HEK293 (cell line): Measurements from ENCODE around the gene SPTBN5.

Source experiments
- CTCF ChIA-PET: fragments of 350-600 bp; formaldehyde crosslinking; extraction: SDS; loops from one replicate; lab custom pipeline; 2021; ENCODE audit warnings: antibody characterized with exemption; lab: Yijun Ruan, JAX
- POLR2A ChIA-PET: fragments of 300-600 bp; formaldehyde crosslinking; extraction: SDS; loops from one replicate; lab custom pipeline; 2020; ENCODE audit warnings: antibody characterized with exemption, inconsistent platforms; lab: Yijun Ruan, JAX
- H3K27ac ChIP-seq: fragments of 200-500 bp; sonication (Bioruptor generic); 2 replicates; pipeline ENCODE4 v1.5.1; 2014; ENCODE audit warnings: low read depth, low read length, control low read depth, inconsistent platforms; ENCODE audit errors: extremely low read depth
- H3K36me3 ChIP-seq, 2 experiments: fragments of 200-500 bp in 1 of 2; sonication (Bioruptor generic) in 1 of 2; 1 replicate in 1 of 2; 2 replicates in 1 of 2; pipeline ENCODE4 v1.5.1; 2014 to 2017; ENCODE audit warnings: inconsistent platforms in 2 of 2, low read length in 2 of 2; ENCODE audit not compliant: control insufficient read depth in 2 of 2, insufficient read depth in 1 of 2
- H3K4me1 ChIP-seq: fragments of 200-500 bp; sonication (Bioruptor generic); 2 replicates; pipeline ENCODE4 v1.5.1; 2014; ENCODE audit warnings: mild to moderate bottlenecking, low read length, inconsistent platforms; ENCODE audit not compliant: control insufficient read depth, insufficient read depth
- H3K4me3 ChIP-seq: 2 replicates; pipeline ENCODE4 v1.5.1; 2011; ENCODE audit warnings: low read depth, mild to moderate bottlenecking, control low read depth, low read length, moderate library complexity
- H3K9me3 ChIP-seq: fragments of 200-500 bp; sonication (Bioruptor generic); 2 replicates; pipeline ENCODE4 v1.5.1; 2014; ENCODE audit warnings: low read depth, low read length, inconsistent platforms; ENCODE audit not compliant: control insufficient read depth, insufficient read depth
- EGR2 ChIP-seq: fragments of 450-650 bp; formaldehyde crosslinking; IDR thresholded peaks from 2 replicates; pipeline ENCODE4 v1.5.1; 2016; ENCODE audit warnings: low read depth, missing biosample characterization, missing genetic modification characterization
- GLI4 ChIP-seq: fragments of 450-650 bp; formaldehyde crosslinking; IDR thresholded peaks from 2 replicates; pipeline ENCODE4 v1.5.1; 2016; ENCODE audit warnings: missing biosample characterization, missing genetic modification characterization
- KLF1 ChIP-seq: fragments of 450-650 bp; formaldehyde crosslinking; IDR thresholded peaks from 2 replicates; pipeline ENCODE4 v1.5.1; 2016; ENCODE audit warnings: missing biosample characterization, missing genetic modification characterization
- KLF9 ChIP-seq: fragments of 450-650 bp; formaldehyde crosslinking; IDR thresholded peaks from 2 replicates; pipeline ENCODE4 v1.5.1; 2016; ENCODE audit warnings: missing biosample characterization, missing genetic modification characterization, low read depth
- ZNF10 ChIP-seq: fragments of 450-650 bp; formaldehyde crosslinking; IDR thresholded peaks from 2 replicates; pipeline ENCODE4 v1.5.1; 2017; ENCODE audit warnings: missing biosample characterization, missing genetic modification characterization
- ZNF335 ChIP-seq: fragments of 450-650 bp; formaldehyde crosslinking; conservative IDR thresholded peaks from 2 replicates; pipeline ENCODE4 v1.5.1; 2016; ENCODE audit warnings: missing biosample characterization, missing genetic modification characterization
- ZNF426 ChIP-seq: fragments of 450-650 bp; formaldehyde crosslinking; IDR thresholded peaks from 2 replicates; pipeline ENCODE4 v1.5.1; 2017; ENCODE audit warnings: missing biosample characterization, missing genetic modification characterization, mild to moderate bottlenecking, inconsistent platforms, moderate library complexity
- ZNF433 ChIP-seq: fragments of 450-650 bp; formaldehyde crosslinking; IDR thresholded peaks from 2 replicates; pipeline ENCODE4 v1.5.1; 2016; ENCODE audit warnings: missing biosample characterization, missing genetic modification characterization, low read depth
- ZNF610 ChIP-seq: fragments of 450-650 bp; formaldehyde crosslinking; IDR thresholded peaks from 2 replicates; pipeline ENCODE4 v1.5.1; 2016; ENCODE audit warnings: missing biosample characterization, missing genetic modification characterization, borderline replicate concordance
- ZNF76 ChIP-seq: fragments of 450-650 bp; formaldehyde crosslinking; IDR thresholded peaks from 2 replicates; pipeline ENCODE4; 2016; ENCODE audit warnings: low read depth, missing biosample characterization, missing genetic modification characterization, borderline replicate concordance
- ZNF776 ChIP-seq: fragments of 450-650 bp; formaldehyde crosslinking; IDR thresholded peaks from 2 replicates; pipeline ENCODE4 v1.5.0; 2017; ENCODE audit warnings: missing biosample characterization, missing genetic modification characterization, borderline replicate concordance
- ZNF792 ChIP-seq: fragments of 450-650 bp; formaldehyde crosslinking; IDR thresholded peaks from 2 replicates; pipeline ENCODE4 v1.5.1; 2016; ENCODE audit warnings: missing biosample characterization, missing genetic modification characterization
- ZSCAN16 ChIP-seq: fragments of 450-650 bp; formaldehyde crosslinking; IDR thresholded peaks from 2 replicates; pipeline ENCODE4 v1.5.1; 2016; ENCODE audit warnings: missing biosample characterization, missing genetic modification characterization
- TF ChIP-seq, protein P1 (sequence below): fragments of 450-650 bp; formaldehyde crosslinking; IDR thresholded peaks from 2 replicates; pipeline ENCODE4 v1.5.1; 2016; ENCODE audit warnings: missing biosample characterization, missing genetic modification characterization
- TF ChIP-seq, protein P2 (sequence below): fragments of 450-650 bp; formaldehyde crosslinking; conservative IDR thresholded peaks from 2 replicates; pipeline ENCODE4 v1.5.1; 2016; ENCODE audit warnings: low read depth, missing biosample characterization, missing genetic modification characterization
- TF ChIP-seq, protein P3 (sequence below): fragments of 450-650 bp; formaldehyde crosslinking; IDR thresholded peaks from 2 replicates; pipeline ENCODE4 v1.5.1; 2016; ENCODE audit warnings: missing biosample characterization, missing genetic modification characterization, low read depth
- TF ChIP-seq, protein P4 (sequence below): fragments of 450-650 bp; formaldehyde crosslinking; IDR thresholded peaks from 2 replicates; pipeline ENCODE4 v1.5.1; 2016; ENCODE audit warnings: missing biosample characterization, missing genetic modification characterization

The SPTBN5 gene

DNA sequence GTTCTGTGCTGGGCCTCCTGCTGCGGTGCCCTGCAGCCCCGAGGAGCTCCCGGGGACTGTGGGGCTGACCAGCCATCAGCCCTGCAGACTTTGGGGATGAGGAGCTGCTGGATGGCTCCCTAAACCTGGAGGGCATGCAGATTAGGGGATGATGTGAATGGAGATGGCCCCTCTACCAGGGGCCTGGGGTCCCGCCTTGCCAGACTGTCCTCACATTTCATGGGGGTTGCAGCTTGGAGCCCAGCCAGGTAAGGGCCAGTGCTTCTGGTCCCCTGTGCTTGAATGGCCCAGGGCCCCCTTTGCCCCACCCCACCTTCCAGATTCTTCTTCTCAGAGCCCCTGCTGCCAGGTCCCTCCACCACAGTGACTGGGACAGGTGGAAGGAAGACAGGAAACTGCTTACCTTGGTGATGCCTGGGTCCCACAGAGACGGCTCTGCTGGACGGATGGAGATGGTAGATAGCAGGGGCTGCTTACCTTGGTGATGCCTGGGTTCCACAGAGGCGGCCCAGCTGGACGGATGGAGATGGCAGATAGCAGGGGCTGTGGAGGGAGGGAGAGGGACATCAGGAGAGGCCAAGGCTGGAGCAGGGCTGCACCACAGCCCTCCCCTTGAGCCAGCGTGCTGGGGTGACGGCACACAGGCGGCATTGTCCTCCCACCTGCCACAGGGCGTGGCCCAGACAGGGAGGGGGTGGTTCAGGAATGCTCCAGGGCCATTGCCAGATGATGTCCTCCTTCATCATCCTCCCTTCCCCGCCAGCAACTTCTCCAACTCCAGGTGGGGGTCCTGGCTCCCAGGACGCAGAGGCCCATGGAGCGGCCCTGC is at the start of gene SPTBN5:
Gene SPTBN5 (minus strand): TSS at position 632 of the 829 bp plus-strand sequence. CDS start 556 bp downstream, at position 76.
- Histone ChIP-seq H3K4me3 (no peak within 1 kb of the TSS), H3K9me3 (no peaks in the 10 kb centered on the region), H3K27ac (peak within 1 kb of the TSS; percentile 31; the same call in 1 of the 2 replicates), H3K36me3 (no peaks in the 10 kb centered on the region)
- ChIA-PET POLR2A (no interaction called here), CTCF (interaction anchor here (3.8 kb wide), 1 partner anchor 11 kb away, joined by 10 read pairs; no protein-coding TSS in a partner anchor)
- TF ChIP-seq ZSCAN16 (no peak), ZNF433 (tag by site-specific recombination) (no peak), KLF1 (no peak), EGR2 (0 out of 2 replicates have a peak, but pooled peaks have one; percentile 32), GLI4 (tag by site-specific recombination) (no peak)
- TF ChIP-seq, protein P1, sequence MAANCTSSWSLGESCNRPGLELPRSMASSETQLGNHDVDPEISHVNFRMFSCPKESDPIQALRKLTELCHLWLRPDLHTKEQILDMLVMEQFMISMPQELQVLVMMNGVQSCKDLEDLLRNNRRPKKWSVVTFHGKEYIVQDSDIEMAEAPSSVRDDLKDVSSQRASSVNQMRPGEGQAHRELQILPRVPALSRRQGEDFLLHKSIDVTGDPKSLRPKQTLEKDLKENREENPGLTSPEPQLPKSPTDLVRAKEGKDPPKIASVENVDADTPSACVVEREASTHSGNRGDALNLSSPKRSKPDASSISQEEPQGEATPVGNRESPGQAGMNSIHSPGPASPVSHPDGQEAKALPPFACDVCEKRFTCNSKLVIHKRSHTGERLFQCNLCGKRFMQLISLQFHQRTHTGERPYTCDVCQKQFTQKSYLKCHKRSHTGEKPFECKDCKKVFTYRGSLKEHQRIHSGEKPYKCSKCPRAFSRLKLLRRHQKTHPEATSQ (tag by site-specific recombination): no peak
- TF ChIP-seq, all 188 proteins: peak for 1
- peaks cover 7% of the 10 kb centered on the region for H3K4me1 ChIP-seq

DNA sequence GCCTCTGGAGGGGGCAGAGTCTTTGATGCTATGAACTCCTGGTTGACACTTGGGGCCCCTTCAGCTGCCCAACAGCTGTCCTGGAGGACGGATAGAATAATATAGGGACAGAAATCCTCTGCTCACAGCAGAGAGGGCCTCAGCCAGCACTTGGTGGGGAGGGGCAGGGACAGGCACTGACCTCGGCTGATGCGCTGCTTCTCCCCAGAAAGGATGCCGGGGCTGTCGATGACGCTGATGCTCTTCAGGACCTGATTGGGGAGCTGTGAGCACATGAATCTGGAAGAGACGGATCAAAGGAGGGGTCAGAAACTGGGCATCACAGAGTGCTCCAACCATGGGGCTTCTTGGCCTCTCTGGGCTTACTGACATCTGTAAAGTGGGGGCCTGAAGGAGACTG is 49.0 kb upstream of the SPTBN5 start:
- ChIA-PET POLR2A (no interaction called here), CTCF (interaction anchor here (0.7 to 0.9 kb wide), 2 partner anchors 10 to 12 kb away, joined by 3 read pairs; no protein-coding TSS in a partner anchor)
- H3K27ac ChIP-seq: no peak overlapping the region
- H3K9me3 ChIP-seq: no peaks in the 10 kb centered on the region
- no peaks in the 10 kb centered on the region for H3K4me1 ChIP-seq
- H3K4me3 ChIP-seq: no peak overlapping the region
- no peak for TF ChIP-seq ZNF426 (tag by site-specific recombination)
- TF ChIP-seq, protein P2, sequence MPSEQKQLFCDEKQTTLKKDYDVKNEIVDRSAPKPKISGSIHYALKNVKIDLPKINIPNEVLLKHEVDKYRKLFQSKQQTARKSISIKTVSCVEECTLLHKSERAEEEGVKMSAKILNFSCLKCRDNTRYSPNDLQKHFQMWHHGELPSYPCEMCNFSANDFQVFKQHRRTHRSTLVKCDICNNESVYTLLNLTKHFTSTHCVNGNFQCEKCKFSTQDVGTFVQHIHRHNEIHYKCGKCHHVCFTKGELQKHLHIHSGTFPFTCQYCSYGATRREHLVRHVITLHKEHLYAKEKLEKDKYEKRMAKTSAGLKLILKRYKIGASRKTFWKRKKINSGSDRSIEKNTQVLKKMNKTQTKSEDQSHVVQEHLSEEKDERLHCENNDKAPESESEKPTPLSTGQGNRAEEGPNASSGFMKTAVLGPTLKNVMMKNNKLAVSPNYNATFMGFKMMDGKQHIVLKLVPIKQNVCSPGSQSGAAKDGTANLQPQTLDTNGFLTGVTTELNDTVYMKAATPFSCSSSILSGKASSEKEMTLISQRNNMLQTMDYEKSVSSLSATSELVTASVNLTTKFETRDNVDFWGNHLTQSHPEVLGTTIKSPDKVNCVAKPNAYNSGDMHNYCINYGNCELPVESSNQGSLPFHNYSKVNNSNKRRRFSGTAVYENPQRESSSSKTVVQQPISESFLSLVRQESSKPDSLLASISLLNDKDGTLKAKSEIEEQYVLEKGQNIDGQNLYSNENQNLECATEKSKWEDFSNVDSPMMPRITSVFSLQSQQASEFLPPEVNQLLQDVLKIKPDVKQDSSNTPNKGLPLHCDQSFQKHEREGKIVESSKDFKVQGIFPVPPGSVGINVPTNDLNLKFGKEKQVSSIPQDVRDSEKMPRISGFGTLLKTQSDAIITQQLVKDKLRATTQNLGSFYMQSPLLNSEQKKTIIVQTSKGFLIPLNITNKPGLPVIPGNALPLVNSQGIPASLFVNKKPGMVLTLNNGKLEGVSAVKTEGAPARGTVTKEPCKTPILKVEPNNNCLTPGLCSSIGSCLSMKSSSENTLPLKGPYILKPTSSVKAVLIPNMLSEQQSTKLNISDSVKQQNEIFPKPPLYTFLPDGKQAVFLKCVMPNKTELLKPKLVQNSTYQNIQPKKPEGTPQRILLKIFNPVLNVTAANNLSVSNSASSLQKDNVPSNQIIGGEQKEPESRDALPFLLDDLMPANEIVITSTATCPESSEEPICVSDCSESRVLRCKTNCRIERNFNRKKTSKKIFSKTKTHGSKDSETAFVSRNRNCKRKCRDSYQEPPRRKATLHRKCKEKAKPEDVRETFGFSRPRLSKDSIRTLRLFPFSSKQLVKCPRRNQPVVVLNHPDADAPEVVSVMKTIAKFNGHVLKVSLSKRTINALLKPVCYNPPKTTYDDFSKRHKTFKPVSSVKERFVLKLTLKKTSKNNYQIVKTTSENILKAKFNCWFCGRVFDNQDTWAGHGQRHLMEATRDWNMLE (tag by site-specific recombination): no peak
- TF ChIP-seq, protein P3, sequence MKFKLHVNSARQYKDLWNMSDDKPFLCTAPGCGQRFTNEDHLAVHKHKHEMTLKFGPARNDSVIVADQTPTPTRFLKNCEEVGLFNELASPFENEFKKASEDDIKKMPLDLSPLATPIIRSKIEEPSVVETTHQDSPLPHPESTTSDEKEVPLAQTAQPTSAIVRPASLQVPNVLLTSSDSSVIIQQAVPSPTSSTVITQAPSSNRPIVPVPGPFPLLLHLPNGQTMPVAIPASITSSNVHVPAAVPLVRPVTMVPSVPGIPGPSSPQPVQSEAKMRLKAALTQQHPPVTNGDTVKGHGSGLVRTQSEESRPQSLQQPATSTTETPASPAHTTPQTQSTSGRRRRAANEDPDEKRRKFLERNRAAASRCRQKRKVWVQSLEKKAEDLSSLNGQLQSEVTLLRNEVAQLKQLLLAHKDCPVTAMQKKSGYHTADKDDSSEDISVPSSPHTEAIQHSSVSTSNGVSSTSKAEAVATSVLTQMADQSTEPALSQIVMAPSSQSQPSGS (tag by site-specific recombination): no peak
- no peak for TF ChIP-seq ZNF610
- TF ChIP-seq, protein P4, sequence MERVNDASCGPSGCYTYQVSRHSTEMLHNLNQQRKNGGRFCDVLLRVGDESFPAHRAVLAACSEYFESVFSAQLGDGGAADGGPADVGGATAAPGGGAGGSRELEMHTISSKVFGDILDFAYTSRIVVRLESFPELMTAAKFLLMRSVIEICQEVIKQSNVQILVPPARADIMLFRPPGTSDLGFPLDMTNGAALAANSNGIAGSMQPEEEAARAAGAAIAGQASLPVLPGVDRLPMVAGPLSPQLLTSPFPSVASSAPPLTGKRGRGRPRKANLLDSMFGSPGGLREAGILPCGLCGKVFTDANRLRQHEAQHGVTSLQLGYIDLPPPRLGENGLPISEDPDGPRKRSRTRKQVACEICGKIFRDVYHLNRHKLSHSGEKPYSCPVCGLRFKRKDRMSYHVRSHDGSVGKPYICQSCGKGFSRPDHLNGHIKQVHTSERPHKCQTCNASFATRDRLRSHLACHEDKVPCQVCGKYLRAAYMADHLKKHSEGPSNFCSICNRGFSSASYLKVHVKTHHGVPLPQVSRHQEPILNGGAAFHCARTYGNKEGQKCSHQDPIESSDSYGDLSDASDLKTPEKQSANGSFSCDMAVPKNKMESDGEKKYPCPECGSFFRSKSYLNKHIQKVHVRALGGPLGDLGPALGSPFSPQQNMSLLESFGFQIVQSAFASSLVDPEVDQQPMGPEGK (tag by site-specific recombination): no peak
- no peak for TF ChIP-seq ZNF776 (tag by site-specific recombination)
- TF ChIP-seq ZNF792 (tag by site-specific recombination): no peak
- TF ChIP-seq ZNF10 (tag by site-specific recombination): no peak
- TF ChIP-seq ZNF76 (tag by site-specific recombination): no peak
- TF ChIP-seq ZNF335 (tag by site-specific recombination): no peak
- TF ChIP-seq KLF9 (tag by site-specific recombination): no peak
- no peak for TF ChIP-seq ZSCAN16
- H3K36me3 ChIP-seq: peaks cover 0 to 13% of the 10 kb centered on the region in 2 experiments; a peak in 1 of 3 replicates
